ENCODE results near the gene RGS8.

DNA sequence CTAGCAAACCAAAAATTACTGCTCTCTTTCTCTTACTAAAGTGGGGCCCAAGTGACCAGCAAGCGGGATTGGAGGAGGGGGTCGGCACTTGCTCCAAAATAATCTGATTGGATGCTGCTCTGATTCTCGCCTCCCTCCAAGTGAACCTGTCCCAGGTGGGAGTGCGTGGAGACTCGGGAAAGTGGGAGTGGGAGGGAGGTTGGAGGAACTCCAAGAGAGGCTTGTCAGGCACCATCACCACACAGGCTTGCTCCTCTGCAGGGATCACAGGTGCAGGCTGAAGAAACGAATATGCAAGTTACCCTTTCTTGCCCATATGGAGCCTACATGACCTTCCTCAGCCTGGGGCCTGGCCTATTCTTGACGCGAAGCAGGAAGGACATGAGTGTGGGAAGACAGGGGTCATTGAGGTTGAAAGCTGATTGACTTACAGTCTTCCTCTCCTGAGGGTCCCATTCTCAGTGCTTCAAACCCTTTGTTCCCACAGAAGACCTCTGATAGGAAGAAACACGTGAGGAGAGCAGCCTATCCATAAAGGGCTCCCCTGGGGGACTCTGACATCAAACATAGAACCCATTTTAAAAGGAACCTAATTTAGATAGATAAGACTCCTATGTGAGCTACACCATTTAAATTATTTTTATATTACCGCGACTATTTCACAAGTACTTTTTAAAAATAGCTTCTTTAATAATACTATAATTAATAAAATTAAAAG is 14.2 kb downstream of the RGS8 start:
- TF ChIP-seq, protein P1, sequence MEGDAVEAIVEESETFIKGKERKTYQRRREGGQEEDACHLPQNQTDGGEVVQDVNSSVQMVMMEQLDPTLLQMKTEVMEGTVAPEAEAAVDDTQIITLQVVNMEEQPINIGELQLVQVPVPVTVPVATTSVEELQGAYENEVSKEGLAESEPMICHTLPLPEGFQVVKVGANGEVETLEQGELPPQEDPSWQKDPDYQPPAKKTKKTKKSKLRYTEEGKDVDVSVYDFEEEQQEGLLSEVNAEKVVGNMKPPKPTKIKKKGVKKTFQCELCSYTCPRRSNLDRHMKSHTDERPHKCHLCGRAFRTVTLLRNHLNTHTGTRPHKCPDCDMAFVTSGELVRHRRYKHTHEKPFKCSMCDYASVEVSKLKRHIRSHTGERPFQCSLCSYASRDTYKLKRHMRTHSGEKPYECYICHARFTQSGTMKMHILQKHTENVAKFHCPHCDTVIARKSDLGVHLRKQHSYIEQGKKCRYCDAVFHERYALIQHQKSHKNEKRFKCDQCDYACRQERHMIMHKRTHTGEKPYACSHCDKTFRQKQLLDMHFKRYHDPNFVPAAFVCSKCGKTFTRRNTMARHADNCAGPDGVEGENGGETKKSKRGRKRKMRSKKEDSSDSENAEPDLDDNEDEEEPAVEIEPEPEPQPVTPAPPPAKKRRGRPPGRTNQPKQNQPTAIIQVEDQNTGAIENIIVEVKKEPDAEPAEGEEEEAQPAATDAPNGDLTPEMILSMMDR (IDR thresholded peaks at IDR 0.05), result no peak
- TF ChIP-seq POLR2AphosphoS5 (IDR thresholded peaks at IDR 0.05) (no peak), EP300 (IDR thresholded peaks at IDR 0.05) (no peak)
